GM19463 (cell line): ENCODE data around the gene GRAMD1B.
A peak's percentile ranks its signal among the peaks of the same experiment; 100 is the strongest.

Experiments
- ATAC-seq: cut with Tn5 transposase; IDR thresholded peaks from one replicate; pipeline ENCODE4 v1.9.1; 2021; ENCODE audit warnings: mild to moderate bottlenecking, moderate library complexity; ENCODE audit not compliant: unreplicated experiment

Gene GRAMD1B

DNA sequence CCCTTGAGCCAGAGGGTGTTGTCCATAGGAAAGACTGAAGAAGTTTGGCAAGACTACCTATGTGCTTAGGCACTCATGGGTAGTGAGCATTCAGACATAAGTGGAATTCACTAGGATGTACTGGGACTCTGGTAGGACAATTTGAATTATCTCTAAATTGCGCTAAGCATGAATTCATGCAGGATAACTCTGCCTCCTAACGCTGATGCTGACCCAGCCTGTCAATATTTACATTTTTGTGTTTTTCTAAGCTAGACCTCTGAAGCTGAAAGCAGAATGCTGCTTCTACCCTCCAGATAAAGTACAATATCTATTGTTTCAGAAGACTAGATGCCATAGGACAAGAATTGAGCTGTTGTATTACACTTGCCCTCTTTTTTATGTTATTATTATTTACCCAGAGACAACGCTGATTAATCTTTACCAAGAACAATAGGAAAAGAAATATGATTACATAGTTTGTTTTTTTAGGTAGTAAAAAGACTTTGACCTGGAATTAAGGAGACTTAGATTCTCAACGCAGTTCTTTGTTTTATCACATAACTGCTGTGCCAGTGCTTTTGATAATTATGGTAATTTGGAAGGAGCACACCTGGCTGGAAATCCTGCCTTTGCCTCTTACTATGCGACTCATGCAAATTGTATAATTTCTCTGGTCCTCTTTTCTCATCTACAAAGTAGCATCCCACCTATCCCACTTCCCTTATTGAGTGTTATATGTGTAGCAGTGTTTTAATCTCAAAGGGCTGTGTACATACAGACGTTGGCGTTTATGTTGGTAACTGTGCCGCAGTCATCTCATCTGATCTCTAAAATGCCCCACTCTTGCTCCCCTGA lies 21.2 kb upstream of the GRAMD1B start:
- ATAC-seq: no peak

DNA sequence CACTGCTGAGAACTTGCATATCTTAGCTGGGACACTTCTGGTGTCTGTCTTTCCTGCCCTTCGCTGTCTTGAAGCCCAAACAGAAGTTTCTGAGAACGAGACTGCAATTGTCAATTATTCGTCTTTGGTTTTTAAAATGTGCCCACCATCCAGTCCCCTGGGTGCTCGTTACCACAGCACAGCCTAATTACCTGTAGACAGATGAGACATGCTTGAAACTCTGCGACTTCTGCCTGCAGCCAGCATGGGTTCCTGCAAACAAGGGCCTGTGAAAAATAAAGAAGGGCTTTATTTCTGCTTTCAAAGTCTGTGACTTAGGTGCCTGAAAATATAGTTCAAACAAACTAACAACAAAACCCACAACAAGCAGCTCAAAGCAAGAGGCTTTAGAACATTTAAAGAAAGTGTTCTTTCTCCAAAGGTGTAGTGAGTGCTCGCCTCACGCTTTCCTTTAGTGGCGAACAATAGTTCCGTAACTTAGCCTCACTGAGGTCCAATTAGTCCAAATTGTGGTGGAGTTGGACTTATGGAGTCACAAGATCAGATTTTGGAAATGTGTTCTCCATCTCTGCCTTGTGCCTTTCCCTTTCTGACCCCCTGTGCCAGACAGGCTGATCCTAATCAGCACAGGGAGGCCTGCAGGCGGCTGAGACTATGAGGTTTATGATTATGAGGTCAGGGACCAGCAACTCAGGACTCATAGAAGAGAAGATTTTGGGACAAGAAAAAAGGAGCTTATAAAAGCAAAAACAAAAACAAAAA lies 20.4 kb upstream of the GRAMD1B start:
- ATAC-seq: no peak

DNA sequence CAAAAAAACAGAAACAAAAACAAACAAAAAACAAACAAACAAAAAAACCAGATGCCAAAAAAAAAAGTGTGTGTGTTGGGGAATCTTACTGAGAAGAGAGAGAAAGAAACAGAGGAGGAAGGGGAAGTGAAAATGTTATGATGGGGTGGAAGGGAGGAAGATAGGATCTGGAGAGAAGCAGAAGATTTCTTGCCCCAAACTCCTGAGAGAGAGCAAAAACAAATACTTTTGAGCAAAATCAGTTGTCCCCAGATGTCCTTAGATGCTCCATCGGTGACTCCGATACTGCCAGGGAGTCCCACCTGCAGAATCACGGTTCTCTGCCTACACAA lies 19.9 kb upstream of the GRAMD1B start:
- ATAC-seq: no peak

DNA sequence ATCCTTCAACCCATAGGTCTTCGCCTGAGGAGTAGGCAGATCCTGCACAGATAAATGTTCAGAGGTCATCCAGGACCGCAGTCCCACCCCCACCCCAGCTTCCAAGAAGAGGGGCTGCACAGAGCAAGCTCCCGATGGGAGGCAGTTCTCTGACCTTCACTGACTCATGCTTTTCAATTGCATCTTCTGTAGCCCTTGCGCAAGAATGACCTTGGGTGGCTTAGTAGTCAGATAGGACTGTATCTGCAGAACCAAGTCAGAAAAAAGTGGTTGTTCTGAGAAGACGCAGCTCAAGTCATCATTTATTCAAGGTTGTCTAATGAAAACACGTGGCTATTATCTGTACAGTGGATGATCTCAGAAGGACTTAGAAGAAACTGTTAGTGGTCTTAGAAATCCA lies 16.4 kb upstream of the GRAMD1B start:
- ATAC-seq: no peak

DNA sequence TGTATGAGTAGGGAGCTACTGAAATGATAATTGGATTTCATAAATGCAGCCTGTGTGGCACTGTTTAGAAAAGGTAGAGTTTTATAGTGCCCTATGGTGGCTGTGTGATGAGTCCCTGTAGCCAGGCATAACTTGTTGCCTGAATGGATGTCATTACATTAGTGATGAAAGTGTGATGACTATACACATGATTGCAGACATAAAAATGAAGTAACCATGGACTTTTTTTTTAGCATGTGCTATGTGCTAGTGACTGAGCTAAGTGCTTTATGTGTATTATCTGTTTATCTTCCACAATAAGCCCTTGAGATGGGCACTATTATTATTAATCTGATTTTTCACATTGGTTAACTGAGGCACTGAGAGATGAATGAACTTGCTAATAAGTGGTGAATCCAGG lies 13.5 kb upstream of the GRAMD1B start:
- ATAC-seq: no peak

DNA sequence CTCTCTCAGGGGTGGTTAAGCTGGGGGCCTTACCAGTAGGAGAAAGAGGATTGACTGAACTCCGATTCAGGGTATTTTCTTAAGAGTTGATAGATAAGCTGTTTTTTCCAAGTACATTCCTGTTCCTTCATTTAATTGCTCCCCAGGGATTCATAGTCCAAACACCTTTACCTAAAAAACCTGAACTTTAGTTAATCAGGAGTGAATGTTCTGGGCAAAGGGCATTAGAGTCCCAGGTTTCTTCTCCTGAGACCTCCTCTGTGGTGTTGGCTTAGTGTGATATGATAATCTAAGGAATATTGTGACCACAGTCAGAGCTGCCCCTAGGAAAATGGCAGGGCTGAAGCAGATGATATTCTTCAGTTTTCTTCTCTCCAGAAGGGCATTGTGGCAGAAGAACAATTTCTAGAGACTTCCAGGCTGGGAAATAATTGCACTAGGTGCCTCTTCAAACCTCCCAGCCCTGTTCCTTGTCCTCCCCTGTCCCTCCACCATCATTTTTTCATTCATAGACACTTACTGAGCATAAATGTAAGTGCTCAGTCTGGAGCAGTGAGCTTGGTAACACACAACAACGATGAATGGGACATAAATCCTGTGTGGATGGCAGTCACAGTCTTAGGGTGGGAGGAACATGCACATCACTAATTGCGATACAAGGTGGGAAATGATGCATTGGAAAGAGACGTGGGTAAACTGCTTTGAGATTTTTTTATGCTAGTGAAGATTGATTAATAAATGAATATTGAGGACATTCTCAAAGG lies 11.5 kb upstream of the GRAMD1B start:
- ATAC-seq: no peak

DNA sequence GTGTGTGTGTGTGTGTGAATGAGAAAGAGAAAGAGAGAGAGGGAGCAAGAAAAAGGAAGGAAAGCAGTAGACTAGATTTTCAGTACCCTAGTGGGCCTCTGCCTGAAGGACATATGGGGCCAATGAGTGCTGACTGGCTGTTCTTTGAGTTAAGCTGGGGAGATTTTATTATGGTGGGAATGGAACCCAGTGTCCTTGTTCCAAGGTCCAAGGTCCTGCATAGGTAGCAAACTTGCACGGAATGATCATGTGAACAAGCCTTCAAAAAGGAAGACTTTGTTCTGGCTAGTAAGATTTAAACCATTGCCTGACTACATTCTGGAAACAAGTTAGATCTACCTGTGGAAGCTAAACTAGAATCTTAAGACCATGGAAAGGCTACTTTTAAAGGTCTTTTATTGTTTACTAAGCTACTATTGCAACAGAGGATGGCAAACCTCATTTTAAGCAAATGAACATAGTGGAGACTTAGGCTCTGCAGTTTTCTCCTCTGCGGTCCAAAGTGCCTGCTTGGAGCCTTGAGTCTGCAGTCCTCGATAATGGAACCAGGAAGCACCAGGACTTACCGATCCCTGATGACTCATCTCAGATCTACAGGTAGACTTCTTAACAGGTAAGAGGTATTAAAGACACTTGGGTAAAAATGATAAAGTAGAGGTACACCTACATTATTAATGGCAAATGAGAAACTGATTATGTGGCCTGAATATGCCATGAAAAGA lies 10.2 kb upstream of the GRAMD1B start:
- ATAC-seq: no peak

DNA sequence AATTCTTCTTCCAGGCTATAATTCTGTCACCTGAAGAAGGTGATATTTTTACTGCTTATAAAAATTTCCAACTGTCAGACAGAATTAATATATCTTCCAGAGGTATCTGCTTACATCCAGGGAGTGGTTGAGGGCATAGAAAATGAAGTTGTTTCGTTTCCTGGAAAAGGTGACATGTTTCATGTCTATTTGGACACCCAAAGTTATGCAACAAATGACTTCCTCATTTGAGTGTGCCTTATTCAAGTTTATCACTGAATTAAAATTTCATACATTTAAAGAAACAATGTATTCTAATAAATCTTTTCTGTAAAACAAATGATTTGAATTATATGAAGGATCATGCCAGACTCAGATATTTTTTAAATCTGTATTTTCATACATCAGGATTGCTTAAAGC lies 8.5 kb upstream of the GRAMD1B start:
- no peak for ATAC-seq

DNA sequence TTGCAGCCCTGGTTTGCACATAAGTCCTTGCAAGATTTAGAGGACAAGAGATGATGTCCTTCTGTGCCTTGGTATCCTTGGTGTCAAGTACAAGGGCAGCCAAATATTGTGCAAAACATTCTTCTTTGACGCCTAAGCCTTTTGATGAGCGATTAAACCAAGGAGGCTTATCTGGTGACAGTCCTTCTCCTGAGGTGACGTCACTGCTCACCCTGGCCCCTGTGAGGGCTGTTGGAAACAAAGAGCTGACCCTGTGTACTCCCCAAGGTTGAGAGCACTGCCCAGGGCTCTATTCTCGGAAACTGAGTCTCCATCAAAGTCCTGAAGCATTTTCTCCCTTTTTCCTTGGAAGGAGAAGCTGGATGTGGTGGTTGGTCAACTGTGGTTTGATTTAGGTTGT lies 4.7 kb upstream of the GRAMD1B start:
- ATAC-seq: no peak

DNA sequence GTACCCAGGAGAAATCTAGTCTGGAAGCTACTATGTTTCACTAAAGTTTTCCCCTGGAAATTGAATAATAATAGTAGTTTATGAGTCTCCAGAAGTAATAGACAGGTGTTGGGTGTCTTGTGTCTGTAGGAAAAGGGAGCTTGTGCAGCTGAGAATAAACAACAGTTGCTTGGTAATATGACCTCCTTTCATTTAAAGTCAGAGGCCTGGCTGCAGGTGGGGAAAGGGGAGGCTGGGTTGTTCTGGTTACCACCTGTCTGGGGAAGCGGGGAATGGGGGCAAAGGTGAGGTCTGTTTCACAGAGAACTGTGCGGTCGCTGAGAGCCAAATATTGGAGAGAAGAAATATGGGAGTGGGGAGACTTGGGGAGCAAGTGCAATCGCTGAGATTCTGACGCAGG lies 3.3 kb upstream of the GRAMD1B start:
- no peak for ATAC-seq

DNA sequence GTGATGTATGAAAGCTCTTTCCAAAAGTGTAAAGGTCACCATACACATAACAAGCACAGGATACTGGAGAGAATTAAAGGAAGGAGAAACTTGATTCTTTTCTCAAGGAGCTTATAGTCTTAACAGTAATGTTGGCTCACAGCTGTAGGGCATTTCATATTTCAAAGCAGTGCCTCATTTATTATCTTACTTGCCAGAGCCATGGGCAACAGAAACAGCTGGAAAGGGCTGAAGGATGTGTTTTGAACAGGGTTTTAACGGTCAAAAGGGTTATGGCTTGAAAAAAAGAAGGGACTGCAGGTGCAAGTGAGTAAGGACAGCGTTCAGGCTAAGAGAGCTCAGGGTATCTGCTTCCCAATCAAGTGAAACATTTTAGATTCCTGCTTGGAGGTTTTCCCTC lies 2.7 kb upstream of the GRAMD1B start:
- ATAC-seq: no peak

DNA sequence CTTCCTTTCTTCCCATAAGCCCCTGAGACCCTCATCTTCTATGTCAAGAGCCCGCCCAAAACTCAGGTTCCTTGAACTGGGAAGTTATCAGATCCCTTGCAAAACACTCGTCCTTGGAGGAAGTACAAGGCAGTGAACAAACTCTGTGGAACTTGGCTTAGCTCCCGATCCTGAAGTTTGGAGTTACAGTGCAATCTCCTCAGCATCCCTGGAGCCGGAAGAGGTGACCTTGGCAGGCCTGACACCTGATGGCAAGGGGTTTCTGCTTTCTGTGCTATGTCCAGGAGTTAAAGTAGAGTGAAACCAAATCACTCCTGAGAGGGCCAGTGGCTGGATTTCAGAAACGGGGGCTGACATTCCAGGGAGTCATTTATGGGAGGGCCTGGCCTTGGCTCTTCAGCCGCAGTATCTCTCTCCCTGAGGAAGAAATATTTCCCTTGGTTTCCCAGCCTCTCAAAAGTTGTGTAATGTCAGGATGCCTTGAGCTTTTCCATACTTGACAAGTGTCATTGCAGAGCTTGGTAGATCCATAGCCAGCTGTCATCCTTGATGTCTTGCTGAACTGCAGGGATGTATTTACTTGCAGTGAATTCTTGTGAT lies 1.9 kb upstream of the GRAMD1B start:
- no peak for ATAC-seq

DNA sequence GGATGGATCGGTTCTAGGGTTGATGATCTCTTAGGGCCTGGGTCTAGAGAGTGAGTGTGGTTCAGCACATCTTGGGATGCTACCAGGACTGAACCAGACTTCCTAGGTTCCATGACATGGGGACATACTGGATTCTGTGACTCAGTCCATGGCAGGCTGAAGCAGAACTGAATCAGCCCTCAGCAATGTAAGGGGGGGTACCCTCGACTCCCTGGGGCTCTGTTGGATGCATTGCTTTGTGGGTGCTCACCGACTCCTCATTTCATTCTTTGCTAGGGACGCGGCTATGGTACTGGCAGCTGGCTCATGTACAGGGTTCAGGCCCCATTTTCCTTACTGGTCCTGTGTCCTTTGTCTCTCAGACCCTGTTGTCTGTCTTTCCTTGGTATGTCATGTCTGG lies 733 bp upstream of the GRAMD1B start:
- ATAC-seq: no peak

DNA sequence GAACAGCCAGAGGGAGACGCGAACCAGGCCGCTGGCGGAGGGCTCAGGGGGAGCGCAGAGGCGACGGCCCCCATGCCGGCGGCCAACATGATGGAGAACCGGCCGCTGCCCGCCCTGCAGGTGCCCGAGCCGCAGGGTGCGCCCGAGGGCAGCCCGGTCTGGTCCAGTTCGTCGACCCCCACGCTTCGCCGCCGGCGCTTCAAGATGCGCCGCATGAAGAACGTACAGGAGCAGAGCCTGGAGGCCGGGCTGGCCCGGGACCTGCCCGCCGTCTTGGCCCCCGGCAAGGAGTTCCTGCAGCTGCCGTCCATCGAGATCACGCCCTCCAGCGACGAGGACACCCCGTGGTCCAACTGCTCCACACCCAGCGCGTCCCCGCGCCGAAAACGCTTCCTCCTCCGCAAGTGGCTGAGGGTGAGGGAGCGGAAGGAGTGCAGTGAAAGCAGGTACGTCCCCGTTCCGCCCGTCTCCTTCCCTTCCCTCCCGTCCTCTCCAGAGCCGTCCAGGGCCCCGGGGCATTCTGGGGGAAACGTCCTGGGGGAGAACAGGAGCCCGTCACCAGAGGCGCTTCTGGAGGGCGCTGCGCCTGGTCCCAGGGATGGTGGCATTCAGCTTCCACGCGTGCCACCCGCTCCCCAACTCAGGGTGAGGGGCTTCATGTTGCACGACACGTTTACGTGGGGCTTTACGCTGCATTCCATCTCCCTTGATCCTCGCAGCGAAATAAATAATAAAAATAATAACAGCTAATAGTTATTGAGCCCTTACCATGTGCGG lies 840 bp downstream of the GRAMD1B start:
- ATAC-seq: peak; percentile 36

DNA sequence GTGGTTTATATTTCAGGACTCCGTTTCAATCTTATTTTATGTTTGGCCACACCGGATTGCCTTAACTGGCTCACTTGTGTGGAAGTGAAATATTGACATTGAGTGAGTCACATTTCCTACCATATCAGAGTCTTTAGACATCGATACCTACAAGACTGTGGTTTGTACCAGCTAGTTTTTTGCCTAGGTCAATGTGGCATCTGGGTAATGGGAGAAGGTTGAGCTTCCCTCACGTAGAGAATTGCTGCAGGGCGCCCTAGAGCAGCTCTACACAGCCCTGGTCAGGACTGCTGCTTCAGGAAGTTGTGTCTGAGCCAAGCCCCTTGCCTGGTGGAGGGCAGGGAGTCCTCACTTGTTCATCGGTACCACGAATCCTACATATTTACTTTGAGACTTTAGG lies 1.6 kb downstream of the GRAMD1B start:
- no peak for ATAC-seq

DNA sequence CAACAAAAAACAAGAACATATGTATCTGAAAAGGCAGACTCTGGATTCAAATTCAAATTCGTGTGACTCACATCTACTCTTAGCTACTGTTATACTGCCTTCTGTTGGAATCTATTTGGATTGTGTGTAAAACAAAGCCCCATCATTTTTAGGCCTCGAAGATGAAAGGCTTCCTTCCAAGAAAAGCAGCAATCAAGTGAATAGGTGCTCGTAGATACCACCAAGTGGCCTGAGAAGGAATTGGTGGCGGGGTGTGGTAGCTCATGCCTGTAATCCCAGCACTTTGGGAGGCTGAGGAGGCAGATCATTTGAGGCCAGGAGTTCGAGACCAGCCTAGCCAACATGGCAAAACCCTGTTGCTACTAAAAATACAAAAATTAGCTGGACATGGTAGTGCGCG lies 4.2 kb downstream of the GRAMD1B start:
- no peak for ATAC-seq

DNA sequence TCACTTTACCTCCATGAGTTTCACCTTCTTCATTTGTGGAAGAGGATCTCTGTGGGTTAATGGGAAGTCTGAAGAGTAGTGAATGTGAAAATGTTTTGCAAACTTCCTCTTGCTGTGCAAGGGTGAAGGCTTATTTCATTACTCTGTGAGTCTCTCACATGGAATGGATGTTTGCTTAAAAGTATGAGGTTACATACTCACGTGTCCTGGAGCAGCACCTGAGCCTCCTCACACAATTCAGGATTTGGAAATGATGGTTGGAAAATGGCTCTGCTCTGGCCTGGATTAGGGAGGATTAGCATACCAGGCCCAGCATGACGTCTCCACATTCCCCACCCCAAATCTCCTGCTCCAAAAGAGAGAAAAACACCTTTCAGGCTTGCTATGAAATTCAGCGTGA lies 4.8 kb downstream of the GRAMD1B start:
- ATAC-seq: no peak

DNA sequence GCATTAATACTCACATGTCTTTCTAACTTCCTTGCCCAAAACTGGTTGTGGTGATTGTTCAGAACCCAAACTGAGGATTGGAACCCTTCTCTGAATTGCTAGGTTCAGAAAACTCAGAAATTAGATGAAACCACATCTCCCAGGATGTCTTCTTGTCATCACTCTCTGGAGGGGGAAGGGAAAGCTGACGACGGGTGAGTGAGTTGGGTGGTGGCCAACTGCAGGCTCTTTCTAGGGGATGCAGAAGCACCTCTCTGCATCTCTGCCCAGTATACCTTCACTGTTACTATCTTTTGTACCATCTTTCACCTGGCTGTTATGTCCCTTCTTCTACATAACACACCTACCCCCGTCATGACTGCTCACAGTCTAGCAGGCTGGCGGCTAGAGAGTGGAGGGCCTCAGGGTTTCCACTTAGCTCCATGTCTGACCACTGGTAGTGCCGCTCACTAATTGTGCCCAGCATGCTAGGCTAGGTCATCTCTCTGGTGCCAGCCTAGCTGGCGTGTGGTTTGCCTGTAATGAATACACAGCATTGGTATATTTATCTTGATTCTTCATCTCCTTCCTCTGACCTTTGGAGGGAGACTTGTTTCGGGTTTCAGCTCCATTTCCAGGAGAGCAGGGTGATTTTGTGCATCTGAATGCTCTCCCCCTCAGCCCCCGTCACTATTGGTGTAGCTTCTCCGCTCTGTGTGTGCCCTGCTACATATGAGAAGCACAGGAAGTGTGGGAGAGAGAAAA lies 7.3 kb downstream of the GRAMD1B start:
- no peak for ATAC-seq

DNA sequence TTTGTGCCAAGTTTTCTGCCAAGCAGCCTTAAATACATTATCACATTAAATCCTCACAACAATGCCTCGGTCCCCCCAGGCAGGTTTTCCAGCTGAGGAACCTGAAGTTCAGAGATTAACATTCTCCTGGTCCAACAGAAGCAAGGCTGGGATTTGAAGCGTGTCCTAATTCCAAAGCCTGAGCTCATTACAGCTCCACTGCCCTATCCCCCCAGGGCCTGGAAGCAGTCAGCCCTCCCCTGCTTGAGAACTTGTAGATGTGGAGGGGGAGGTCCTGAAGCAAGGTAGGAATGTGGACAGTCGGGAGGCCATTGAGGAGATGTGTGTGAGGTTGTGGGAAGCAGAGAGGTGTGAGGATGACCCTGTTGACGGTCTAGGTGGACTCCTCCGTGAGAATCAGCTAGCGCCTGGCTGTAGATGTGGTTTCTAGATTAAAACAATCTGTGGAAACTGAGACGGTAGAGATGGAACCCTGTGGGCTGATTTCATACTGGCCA lies 8.1 kb downstream of the GRAMD1B start:
- no peak for ATAC-seq
